Sigmoid colon (tissue), 3 donors: ENCODE data around the gene DDX21.

Source experiments
- POLR2A ChIP-seq, 2 donors: fragments of 450-650 bp; IDR thresholded peaks; one replicate each; pipeline ENCODE4 v1.6.1; 2016; ENCODE audit warnings: antibody characterized with exemption in 2 of 2, mild to moderate bottlenecking in 2 of 2, moderate library complexity in 2 of 2
- TF ChIP-seq, protein P1 (sequence below), 4 experiments: fragments of 450-650 bp in 3 of 4; fragments of 200-600 bp in 1 of 4; IDR thresholded peaks; one replicate each; pipeline ENCODE4 v1.5.1; 2016 to 2019; ENCODE audit warnings: antibody characterized with exemption in 4 of 4, mild to moderate bottlenecking in 3 of 4, moderate library complexity in 2 of 4

DNA sequence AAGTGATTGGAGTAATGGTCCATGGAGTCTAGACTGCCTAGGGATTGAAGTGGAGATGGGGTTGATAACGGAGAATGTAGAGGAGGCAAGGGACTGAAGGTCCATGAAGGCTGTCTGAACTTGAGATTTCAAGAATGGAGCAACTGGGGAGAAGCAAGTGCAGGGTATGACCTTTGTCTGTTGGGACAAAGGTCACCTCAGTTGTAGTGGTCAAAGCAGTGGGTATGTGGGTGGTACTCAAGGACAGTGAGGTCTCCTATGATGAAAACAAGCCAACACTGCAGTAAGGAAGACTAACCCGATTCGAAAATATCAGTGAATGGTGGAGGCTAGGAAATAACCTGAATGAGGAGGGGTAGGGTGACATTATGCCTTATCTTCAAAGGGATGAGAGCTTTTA is 5.4 kb upstream of the DDX21 start:
- no peak for TF ChIP-seq POLR2A (IDR thresholded peaks at IDR 0.05)
- TF ChIP-seq, protein P1, sequence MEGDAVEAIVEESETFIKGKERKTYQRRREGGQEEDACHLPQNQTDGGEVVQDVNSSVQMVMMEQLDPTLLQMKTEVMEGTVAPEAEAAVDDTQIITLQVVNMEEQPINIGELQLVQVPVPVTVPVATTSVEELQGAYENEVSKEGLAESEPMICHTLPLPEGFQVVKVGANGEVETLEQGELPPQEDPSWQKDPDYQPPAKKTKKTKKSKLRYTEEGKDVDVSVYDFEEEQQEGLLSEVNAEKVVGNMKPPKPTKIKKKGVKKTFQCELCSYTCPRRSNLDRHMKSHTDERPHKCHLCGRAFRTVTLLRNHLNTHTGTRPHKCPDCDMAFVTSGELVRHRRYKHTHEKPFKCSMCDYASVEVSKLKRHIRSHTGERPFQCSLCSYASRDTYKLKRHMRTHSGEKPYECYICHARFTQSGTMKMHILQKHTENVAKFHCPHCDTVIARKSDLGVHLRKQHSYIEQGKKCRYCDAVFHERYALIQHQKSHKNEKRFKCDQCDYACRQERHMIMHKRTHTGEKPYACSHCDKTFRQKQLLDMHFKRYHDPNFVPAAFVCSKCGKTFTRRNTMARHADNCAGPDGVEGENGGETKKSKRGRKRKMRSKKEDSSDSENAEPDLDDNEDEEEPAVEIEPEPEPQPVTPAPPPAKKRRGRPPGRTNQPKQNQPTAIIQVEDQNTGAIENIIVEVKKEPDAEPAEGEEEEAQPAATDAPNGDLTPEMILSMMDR (IDR thresholded peaks at IDR 0.05), result no peak
